Adipocyte (in vitro differentiated cells): ENCODE measurements around the gene PBX3.

Experiments
- DNase-seq: peaks from one replicate; pipeline ENCODE4 v3.0.0-alpha.2; 2015; ENCODE audit warnings: low read depth
- H3K27me3 ChIP-seq: replicated peaks from 2 replicates; pipeline ENCODE4 v1.7.0; 2013; ENCODE audit warnings: mild to moderate bottlenecking, low read length, moderate library complexity; ENCODE audit not compliant: control insufficient read depth, insufficient read depth
- H3K36me3 ChIP-seq: 2 replicates; pipeline ENCODE4 v1.7.0; 2013; ENCODE audit warnings: low read length, mild to moderate bottlenecking, moderate library complexity; ENCODE audit not compliant: control insufficient read depth, insufficient read depth, severe bottlenecking
- H3K4me1 ChIP-seq: 2 replicates; pipeline ENCODE4 v1.7.0; 2013; ENCODE audit warnings: mild to moderate bottlenecking, low read length, moderate library complexity; ENCODE audit not compliant: control insufficient read depth, insufficient read depth
- H3K4me3 ChIP-seq: 2 replicates; pipeline ENCODE4 v1.7.0; 2013; ENCODE audit warnings: mild to moderate bottlenecking, low read length, moderate library complexity
- H3K9ac ChIP-seq: 2 replicates; pipeline ENCODE4 v1.7.0; 2013; ENCODE audit warnings: mild to moderate bottlenecking, low read length, moderate library complexity
- H3K9me3 ChIP-seq: 2 replicates; pipeline ENCODE4 v1.7.0; 2013; ENCODE audit warnings: mild to moderate bottlenecking, low read length, moderate library complexity; ENCODE audit not compliant: control insufficient read depth

The PBX3 gene

GRCh38 chr9:125784286-125785049 lies 37.3 kb downstream of the PBX3 start:
- Histone ChIP-seq H3K4me1 (peaks cover 18% of the 10 kb centered on the region), H3K9me3 (peaks cover 6% of the 10 kb centered on the region), H3K36me3 (no peaks in the 10 kb centered on the region), H3K27me3 (no peaks in the 10 kb centered on the region), H3K9ac (peak overlapping the region; percentile 46), H3K4me3 (peak overlapping the region; percentile 60)
- peak; percentile 66 for DNase-seq

GRCh38 chr9:125785248-125785751 lies 38.1 kb downstream of the PBX3 start:
- Histone ChIP-seq H3K4me3 (no peak overlapping the region), H3K4me1 (peaks cover 18% of the 10 kb centered on the region), H3K36me3 (no peaks in the 10 kb centered on the region)

GRCh38 chr9:125787715-125788114 lies 40.5 kb downstream of the PBX3 start:
- Histone ChIP-seq H3K9ac (no peak overlapping the region), H3K27me3 (no peaks in the 10 kb centered on the region), H3K4me1 (peaks cover 18% of the 10 kb centered on the region), H3K9me3 (peaks cover under 1% of the 10 kb centered on the region), H3K4me3 (no peak overlapping the region), H3K36me3 (no peaks in the 10 kb centered on the region)
- no peak for DNase-seq

More at GRCh38 chr9:125785248-125785751, 38.1 kb downstream of the PBX3 start:
- no peak for DNase-seq
- Histone ChIP-seq H3K27me3 (no peaks in the 10 kb centered on the region), H3K9me3 (peaks cover 6% of the 10 kb centered on the region), H3K9ac (peak overlapping the region; percentile 46)

- Histone ChIP-seq H3K27me3 (no peaks in the 10 kb centered on the region), H3K36me3 (no peaks in the 10 kb centered on the region), H3K4me1 (peaks cover 18% of the 10 kb centered on the region), H3K9me3 (no peaks in the 10 kb centered on the region), H3K9ac (no peak overlapping the region), H3K4me3 (no peak overlapping the region)
- no peak for DNase-seq
Measured at GRCh38 chr9:125789196-125789595, 42.0 kb downstream of the PBX3 start.

- Histone ChIP-seq H3K9me3 (no peaks in the 10 kb centered on the region), H3K27me3 (no peaks in the 10 kb centered on the region), H3K4me3 (no peak overlapping the region), H3K36me3 (no peaks in the 10 kb centered on the region), H3K9ac (no peak overlapping the region), H3K4me1 (peaks cover 15% of the 10 kb centered on the region)
- DNase-seq: no peak
Measured at GRCh38 chr9:125794708-125795107, 47.5 kb downstream of the PBX3 start.

- DNase-seq: no peak
- H3K4me1 ChIP-seq: peaks cover 15% of the 10 kb centered on the region
- H3K9me3 ChIP-seq: no peaks in the 10 kb centered on the region
Measured at GRCh38 chr9:125795970-125796596, 48.9 kb downstream of the PBX3 start.

GRCh38 chr9:125797930-125798329 lies 50.8 kb downstream of the PBX3 start:
- Histone ChIP-seq H3K4me3 (peak overlapping the region; percentile 68), H3K9me3 (no peaks in the 10 kb centered on the region), H3K36me3 (no peaks in the 10 kb centered on the region), H3K4me1 (peaks cover 15% of the 10 kb centered on the region), H3K27me3 (no peaks in the 10 kb centered on the region), H3K9ac (peak overlapping the region; percentile 67)
- peak; percentile 13 for DNase-seq

More at GRCh38 chr9:125795970-125796596, 48.9 kb downstream of the PBX3 start:
- Histone ChIP-seq H3K36me3 (no peaks in the 10 kb centered on the region), H3K4me3 (no peak overlapping the region), H3K27me3 (no peaks in the 10 kb centered on the region), H3K9ac (no peak overlapping the region)

GRCh38 chr9:125803526-125803925 lies 56.4 kb downstream of the PBX3 start:
- Histone ChIP-seq H3K9me3 (no peaks in the 10 kb centered on the region), H3K9ac (no peak overlapping the region), H3K4me1 (peaks cover 26% of the 10 kb centered on the region), H3K36me3 (no peaks in the 10 kb centered on the region), H3K4me3 (no peak overlapping the region), H3K27me3 (no peaks in the 10 kb centered on the region)
- no peak for DNase-seq

GRCh38 chr9:125805057-125805456 lies 57.9 kb downstream of the PBX3 start:
- Histone ChIP-seq H3K4me1 (peaks cover 34% of the 10 kb centered on the region), H3K27me3 (no peaks in the 10 kb centered on the region), H3K36me3 (no peaks in the 10 kb centered on the region), H3K9me3 (no peaks in the 10 kb centered on the region), H3K9ac (no peak overlapping the region), H3K4me3 (no peak overlapping the region)
- peak; percentile 41 for DNase-seq

- peaks cover 39% of the 10 kb centered on the region for H3K4me1 ChIP-seq
- no peaks in the 10 kb centered on the region for H3K27me3 ChIP-seq
- H3K9me3 ChIP-seq: no peaks in the 10 kb centered on the region
- no peak for DNase-seq
- H3K36me3 ChIP-seq: no peaks in the 10 kb centered on the region
- no peak overlapping the region for H3K4me3 ChIP-seq
- H3K9ac ChIP-seq: no peak overlapping the region
Measured at GRCh38 chr9:125805586-125805985, 58.4 kb downstream of the PBX3 start.

GRCh38 chr9:125807079-125807478 lies 59.9 kb downstream of the PBX3 start:
- no peak overlapping the region for H3K9ac ChIP-seq
- H3K4me1 ChIP-seq: peaks cover 44% of the 10 kb centered on the region
- H3K36me3 ChIP-seq: no peaks in the 10 kb centered on the region
- peak; percentile 48 for DNase-seq
- no peaks in the 10 kb centered on the region for H3K9me3 ChIP-seq
- no peaks in the 10 kb centered on the region for H3K27me3 ChIP-seq
- H3K4me3 ChIP-seq: no peak overlapping the region
